Activated B cell treated with CpG ODN at 0.5 μM for 24 hours (primary cell): Measurements from ENCODE around the gene SPESP1. TPM values are rescaled to one million over a fixed set of nuclear protein-coding genes. Genes with fewer than 3 reads are reported as not detected.
"Not testable (repeated sequence)": the region's sequence is repeated elsewhere in the genome, so short reads cannot be mapped to it uniquely, and the experiment has no call there.

Experiments
- ATAC-seq: fragments of 200-7000 bp; cut with Tn5 transposase; one replicate; pipeline ENCODE4 v1.10.0; 2021; ENCODE audit warnings: low read depth, mild to moderate bottlenecking, moderate library complexity
- CTCF ChIA-PET: fragments of 350-600 bp; sonication (Branson Sonifier 250); formaldehyde crosslinking; loops from one replicate; lab custom pipeline; 2021; ENCODE audit warnings: antibody characterized with exemption; lab: Charles Lee
- POLR2A ChIA-PET: fragments of 350-600 bp; sonication (Branson Sonifier 250); formaldehyde crosslinking; loops from one replicate; lab custom pipeline; 2021; ENCODE audit warnings: antibody characterized with exemption; lab: Charles Lee
- DNase-seq: peaks from one replicate; pipeline ENCODE4 v3.0.0; 2022
- H3K27ac Mint-ChIP-seq: one replicate; pipeline ENCODE4 v1.8.0; 2020; ENCODE audit warnings: mixed read lengths
- H3K27me3 Mint-ChIP-seq: one replicate; pipeline ENCODE4 v1.8.0; 2021; ENCODE audit warnings: mixed read lengths
- H3K36me3 Mint-ChIP-seq: one replicate; pipeline ENCODE4 v1.8.0; 2021; ENCODE audit warnings: low read depth, mixed read lengths
- H3K4me1 Mint-ChIP-seq: one replicate; pipeline ENCODE4 v1.8.0; 2021; ENCODE audit warnings: mixed read lengths
- H3K4me3 Mint-ChIP-seq: one replicate; pipeline ENCODE4 v1.8.0; 2020; ENCODE audit warnings: mild to moderate bottlenecking, mixed read lengths
- H3K9me3 Mint-ChIP-seq: one replicate; pipeline ENCODE4 v1.8.0; 2020; ENCODE audit warnings: mixed read lengths
- intact Hi-C: fragments of 100-400 bp; cut with micrococcal nuclease; formaldehyde crosslinking; loops from one replicate; pipeline ENCODE4 v1.15.1; 2024
- total RNA-seq: library from RNA; stranded (reverse); gene quantifications from 2 replicates; pipeline ENCODE4 v1.2.3, GENCODE V29; 2022
- TF ChIP-seq, protein P1 (sequence below): fragments of 200-600 bp; IDR thresholded peaks from one replicate; pipeline ENCODE4 v1.8.0; 2022; ENCODE audit warnings: antibody characterized with exemption, mild to moderate bottlenecking

The SPESP1 gene
- total RNA-seq, 1 donor from 2014 or later: 0.78 TPM

DNA sequence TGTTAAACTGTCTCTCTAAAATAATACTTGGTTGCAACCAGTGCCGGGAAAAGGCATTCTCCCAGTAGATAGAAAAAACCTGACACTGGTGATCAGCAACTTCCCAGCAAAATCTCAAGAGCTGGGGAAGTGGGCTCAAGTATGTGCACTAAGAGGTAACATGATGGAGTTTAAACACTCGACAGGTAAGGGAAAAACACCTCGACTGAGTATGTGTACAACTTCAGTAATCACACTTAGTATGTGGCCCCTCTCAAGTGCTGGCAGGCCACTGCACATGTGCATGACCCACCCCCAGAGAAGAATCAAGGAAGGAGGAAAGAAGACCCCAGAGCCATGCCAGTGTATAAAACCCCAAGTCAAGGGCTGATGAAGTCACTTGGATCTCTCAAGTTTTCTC is 27.4 kb downstream of the SPESP1 start:
- H3K27me3 Mint-ChIP-seq: peaks cover 21% of the 10 kb centered on the region
- no peak overlapping the region for H3K4me3 Mint-ChIP-seq
- no peak overlapping the region for H3K27ac Mint-ChIP-seq
- peaks cover 2% of the 10 kb centered on the region for H3K4me1 Mint-ChIP-seq
- ATAC-seq: no peak
- ChIA-PET POLR2A (no interaction called here), CTCF (no interaction called here)
- TF ChIP-seq, protein P1, sequence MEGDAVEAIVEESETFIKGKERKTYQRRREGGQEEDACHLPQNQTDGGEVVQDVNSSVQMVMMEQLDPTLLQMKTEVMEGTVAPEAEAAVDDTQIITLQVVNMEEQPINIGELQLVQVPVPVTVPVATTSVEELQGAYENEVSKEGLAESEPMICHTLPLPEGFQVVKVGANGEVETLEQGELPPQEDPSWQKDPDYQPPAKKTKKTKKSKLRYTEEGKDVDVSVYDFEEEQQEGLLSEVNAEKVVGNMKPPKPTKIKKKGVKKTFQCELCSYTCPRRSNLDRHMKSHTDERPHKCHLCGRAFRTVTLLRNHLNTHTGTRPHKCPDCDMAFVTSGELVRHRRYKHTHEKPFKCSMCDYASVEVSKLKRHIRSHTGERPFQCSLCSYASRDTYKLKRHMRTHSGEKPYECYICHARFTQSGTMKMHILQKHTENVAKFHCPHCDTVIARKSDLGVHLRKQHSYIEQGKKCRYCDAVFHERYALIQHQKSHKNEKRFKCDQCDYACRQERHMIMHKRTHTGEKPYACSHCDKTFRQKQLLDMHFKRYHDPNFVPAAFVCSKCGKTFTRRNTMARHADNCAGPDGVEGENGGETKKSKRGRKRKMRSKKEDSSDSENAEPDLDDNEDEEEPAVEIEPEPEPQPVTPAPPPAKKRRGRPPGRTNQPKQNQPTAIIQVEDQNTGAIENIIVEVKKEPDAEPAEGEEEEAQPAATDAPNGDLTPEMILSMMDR: no peak
- H3K9me3 Mint-ChIP-seq: peaks cover 5% of the 10 kb centered on the region
- no peaks in the 10 kb centered on the region for H3K36me3 Mint-ChIP-seq
- no peak for DNase-seq
- intact Hi-C loops: no loop called here

- peaks cover 2% of the 10 kb centered on the region for H3K4me1 Mint-ChIP-seq
- H3K36me3 Mint-ChIP-seq: no peaks in the 10 kb centered on the region
- H3K4me3 Mint-ChIP-seq: no peak overlapping the region
- H3K27me3 Mint-ChIP-seq: peaks cover 23% of the 10 kb centered on the region
- no peak overlapping the region for H3K27ac Mint-ChIP-seq
- POLR2A ChIA-PET: no interaction called here
- intact Hi-C loops: no loop called here
- ATAC-seq (no peak), DNase-seq (no peak)
- CTCF ChIA-PET: no interaction called here
- TF ChIP-seq, protein P1: no peak
- peaks cover 5% of the 10 kb centered on the region for H3K9me3 Mint-ChIP-seq
These were observed 28.3 kb downstream of the SPESP1 start for GRCh38 chr15:68958597-68958996.

DNA sequence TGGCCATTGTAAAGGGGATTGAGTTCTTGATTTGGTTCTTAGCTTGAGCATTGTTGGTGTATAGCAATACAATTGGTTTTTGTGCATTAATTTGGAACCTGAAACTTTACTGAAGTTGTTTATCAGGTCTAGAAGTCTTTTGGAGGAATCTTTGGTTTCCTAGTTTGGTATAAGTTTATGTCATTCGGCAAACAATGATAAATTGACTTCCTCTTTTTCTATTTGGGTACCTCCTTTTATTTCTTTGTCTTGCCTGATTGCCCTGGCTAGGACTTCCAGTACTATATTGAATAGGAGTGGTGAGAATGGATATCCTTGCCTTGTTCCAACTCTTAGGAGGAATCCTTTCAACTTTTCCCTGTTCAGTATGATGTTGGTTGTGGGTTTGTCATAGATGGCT is 32.1 kb downstream of the SPESP1 start:
- POLR2A ChIA-PET: no interaction called here
- CTCF ChIA-PET: no interaction called here
- Mint-ChIP-seq H3K27ac (no peak overlapping the region), H3K9me3 (peaks cover 5% of the 10 kb centered on the region), H3K4me1 (peaks cover 2% of the 10 kb centered on the region), H3K4me3 (no peak overlapping the region), H3K36me3 (no peaks in the 10 kb centered on the region), H3K27me3 (peaks cover 19% of the 10 kb centered on the region)
- ATAC-seq (no peak), DNase-seq (no peak)
- TF ChIP-seq, protein P1: no peak
- intact Hi-C loops: no loop called here

DNA sequence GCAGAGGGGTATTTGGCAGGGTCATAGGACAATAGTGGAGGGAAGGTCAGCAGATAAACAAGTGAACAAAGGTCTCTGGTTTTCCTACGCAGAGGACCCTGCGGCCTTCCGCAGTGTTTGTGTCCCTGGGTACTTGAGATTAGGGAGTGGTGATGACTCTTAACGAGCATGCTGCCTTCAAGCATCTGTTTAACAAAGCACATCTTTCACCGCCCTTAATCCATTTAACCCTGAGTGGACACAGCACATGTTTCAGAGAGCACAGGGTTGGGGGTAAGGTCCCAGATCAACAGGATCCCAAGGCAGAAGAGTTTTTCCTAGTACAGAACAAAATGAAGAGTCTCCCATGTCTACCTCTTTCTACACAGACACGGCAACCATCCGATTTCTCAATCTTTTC is 33.4 kb downstream of the SPESP1 start:
- CTCF ChIA-PET, H3K9me3 Mint-ChIP-seq, H3K27ac Mint-ChIP-seq, POLR2A ChIA-PET, ATAC-seq, H3K4me1 Mint-ChIP-seq, intact Hi-C loops, DNase-seq, H3K36me3 Mint-ChIP-seq, H3K4me3 Mint-ChIP-seq: not testable (repeated sequence)
- H3K27me3 Mint-ChIP-seq: peaks cover 21% of the 10 kb centered on the region

DNA sequence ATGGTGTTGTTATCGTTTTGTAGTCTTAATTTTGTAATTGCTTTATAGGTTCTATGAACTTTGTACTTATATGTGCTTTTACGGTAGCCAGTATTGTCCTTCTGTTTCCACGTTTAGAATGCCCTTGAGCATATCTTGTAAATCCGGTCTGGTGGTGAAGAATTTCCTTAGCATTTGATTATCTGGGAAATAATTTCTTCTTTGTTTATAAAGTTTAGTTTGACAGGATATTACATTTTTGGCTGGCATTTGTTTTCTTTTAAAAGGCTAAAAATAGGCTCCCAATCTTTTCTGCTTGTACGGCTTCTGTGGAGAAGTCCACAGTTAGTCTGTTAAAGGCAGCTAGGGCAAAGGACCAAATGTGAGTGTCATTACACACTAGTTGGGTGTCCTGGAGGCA is 36.7 kb downstream of the SPESP1 start:
- no peaks in the 10 kb centered on the region for H3K36me3 Mint-ChIP-seq
- no peak overlapping the region for H3K27ac Mint-ChIP-seq
- DNase-seq (no peak), ATAC-seq (no peak)
- CTCF ChIA-PET: no interaction called here
- intact Hi-C loops: no loop called here
- POLR2A ChIA-PET: no interaction called here
- H3K27me3 Mint-ChIP-seq: peaks cover 12% of the 10 kb centered on the region
- H3K9me3 Mint-ChIP-seq: peaks cover 13% of the 10 kb centered on the region
- TF ChIP-seq, protein P1: no peak
- peaks cover 2% of the 10 kb centered on the region for H3K4me1 Mint-ChIP-seq
- H3K4me3 Mint-ChIP-seq: no peak overlapping the region

DNA sequence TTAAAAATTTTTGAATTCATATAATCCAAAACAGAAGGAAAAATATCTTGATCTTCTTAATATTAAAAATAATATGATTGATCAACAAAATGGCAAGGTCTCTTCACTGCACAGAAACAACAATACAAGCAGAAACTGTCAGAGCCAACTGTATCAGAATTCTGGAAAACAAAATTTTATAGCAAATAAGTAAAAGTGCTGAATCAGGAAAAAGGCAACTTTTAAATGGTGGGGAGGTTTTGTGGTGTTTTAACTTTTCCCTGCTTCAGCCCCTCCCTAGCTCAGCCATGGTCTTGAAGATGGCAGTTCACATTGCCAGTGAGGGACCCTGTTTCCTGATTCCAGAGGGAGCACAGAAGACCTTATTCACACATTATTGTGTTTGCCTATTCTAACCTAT is 37.6 kb downstream of the SPESP1 start:
- Mint-ChIP-seq H3K4me1 (no peaks in the 10 kb centered on the region), H3K9me3 (peaks cover 13% of the 10 kb centered on the region), H3K36me3 (no peaks in the 10 kb centered on the region), H3K27ac (no peak overlapping the region), H3K27me3 (peaks cover 18% of the 10 kb centered on the region), H3K4me3 (no peak overlapping the region)
- intact Hi-C loops: no loop called here
- POLR2A ChIA-PET: no interaction called here
- ATAC-seq (no peak), DNase-seq (no peak)
- TF ChIP-seq, protein P1: no peak
- CTCF ChIA-PET: no interaction called here
